Neural cell (in vitro differentiated cells): ENCODE data around the gene NKPD1. TPM values are rescaled to one million over a fixed set of nuclear protein-coding genes. Genes with fewer than 3 reads are reported as not detected.

ENCODE experiments used
- H2AFZ ChIP-seq: fragments of 200-600, 300-800 bp; sonication (generic), shearing (Covaris generic); 2 replicates; pipeline ENCODE4 v1.6.0; 2014; ENCODE audit warnings: low read depth, mild to moderate bottlenecking, antibody characterized with exemption, low read length, moderate library complexity
- H3F3A ChIP-seq: fragments of 200-600 bp; shearing (Covaris generic); 2 replicates; pipeline ENCODE4 v1.6.1; 2016; ENCODE audit warnings: mild to moderate bottlenecking, moderate library complexity, mixed read lengths, antibody characterized with exemption, low read length; ENCODE audit not compliant: insufficient read depth, poor library complexity, severe bottlenecking
- H3K27ac ChIP-seq: fragments of 200-600, 300-800 bp; sonication (generic), shearing (Covaris generic); 2 replicates; pipeline ENCODE4 v1.5.1; 2014; ENCODE audit warnings: mild to moderate bottlenecking, low read length, moderate library complexity
- H3K27me3 ChIP-seq: fragments of 300-800, 200-600 bp; sonication (generic), shearing (Covaris generic); 2 replicates; pipeline ENCODE4 v1.6.0; 2014; ENCODE audit warnings: mild to moderate bottlenecking, low read depth, low read length, moderate library complexity; ENCODE audit not compliant: insufficient read depth
- H3K36me3 ChIP-seq: fragments of 300-800, 200-600 bp; sonication (generic), shearing (Covaris generic); 2 replicates; pipeline ENCODE4 v1.5.1; 2014; ENCODE audit warnings: mild to moderate bottlenecking, antibody characterized with exemption, low read length, moderate library complexity; ENCODE audit not compliant: insufficient read depth
- H3K4me2 ChIP-seq: fragments of 300-800, 200-600 bp; sonication (generic), shearing (Covaris generic); 2 replicates; pipeline ENCODE4 v1.6.0; 2014; ENCODE audit warnings: mild to moderate bottlenecking, low read length
- H3K4me3 ChIP-seq: fragments of 300-800, 200-600 bp; sonication (generic), shearing (Covaris generic); 2 replicates; pipeline ENCODE4 v1.5.1; 2014; ENCODE audit warnings: mild to moderate bottlenecking, low read length, moderate library complexity
- H3K79me2 ChIP-seq: fragments of 200-600 bp; shearing (Covaris generic); replicated peaks from 2 replicates; pipeline ENCODE4 v1.6.0; 2014; ENCODE audit warnings: mild to moderate bottlenecking, low read length, moderate library complexity; ENCODE audit not compliant: insufficient read depth
- H3K9ac ChIP-seq: fragments of 300-800, 200-600 bp; sonication (generic), shearing (Covaris generic); 2 replicates; pipeline ENCODE4 v1.6.1; 2016; ENCODE audit warnings: mild to moderate bottlenecking, low read length, mixed read lengths
- H3K9me2 ChIP-seq: fragments of 200-600 bp; shearing (Covaris generic); 2 replicates; pipeline ENCODE4 v1.6.1; 2016; ENCODE audit warnings: mild to moderate bottlenecking, low read length, mixed read lengths; ENCODE audit not compliant: insufficient read depth
- H3K9me3 ChIP-seq: fragments of 200-600, 300-800 bp; sonication (generic), shearing (Covaris generic); 2 replicates; pipeline ENCODE4 v1.6.1; 2016; ENCODE audit warnings: mild to moderate bottlenecking, mixed run types, low read length, moderate library complexity, mixed read lengths
- H4K20me1 ChIP-seq: fragments of 200-600 bp; shearing (Covaris generic); 2 replicates; pipeline ENCODE4 v1.6.1; 2016; ENCODE audit warnings: mild to moderate bottlenecking, mixed run types; ENCODE audit not compliant: insufficient read depth
- EP300 ChIP-seq: fragments of 450-650 bp; conservative IDR thresholded peaks from 2 replicates; pipeline ENCODE4 v1.6.1; 2014; ENCODE audit warnings: antibody characterized with exemption, mild to moderate bottlenecking, moderate library complexity; ENCODE audit not compliant: poor library complexity, severe bottlenecking
- EZH2 ChIP-seq: fragments of 200-600, 300-800 bp; shearing (Covaris generic), sonication (generic); IDR thresholded peaks from 2 replicates; pipeline ENCODE4 v1.6.1; 2014; ENCODE audit warnings: antibody characterized with exemption, low read length, borderline replicate concordance, mild to moderate bottlenecking; ENCODE audit not compliant: insufficient read depth, poor library complexity, severe bottlenecking
- MXI1 ChIP-seq: fragments of 450-650 bp; conservative IDR thresholded peaks from 2 replicates; pipeline ENCODE4 v1.6.1; 2014; ENCODE audit warnings: antibody characterized with exemption, mild to moderate bottlenecking; ENCODE audit not compliant: poor library complexity, severe bottlenecking
- POLR2AphosphoS5 ChIP-seq: IDR thresholded peaks from 2 replicates; pipeline ENCODE4 v1.6.1; 2012
- RAD21 ChIP-seq: fragments of 450-650 bp; conservative IDR thresholded peaks from 2 replicates; pipeline ENCODE4 v1.6.1; 2014; ENCODE audit warnings: antibody characterized with exemption, mild to moderate bottlenecking, moderate library complexity
- SMC3 ChIP-seq: fragments of 450-650 bp; conservative IDR thresholded peaks from 2 replicates; pipeline ENCODE4 v1.6.1; 2014; ENCODE audit warnings: antibody characterized with exemption, mild to moderate bottlenecking, moderate library complexity; ENCODE audit not compliant: poor library complexity
- TAF1 ChIP-seq: IDR thresholded peaks from 2 replicates; pipeline ENCODE4 v1.6.1; 2012; ENCODE audit warnings: low read depth
- polyA plus RNA-seq: library from polyadenylated mRNA; depleted of rRNA; stranded (reverse); fragments of >200 nt; gene quantifications from 2 replicates; pipeline ENCODE4 v1.2.3, GENCODE V29; 2014
- TF ChIP-seq, protein P1 (sequence below): fragments of 450-650 bp; IDR thresholded peaks from 2 replicates; pipeline ENCODE4 v1.5.1; 2014; ENCODE audit warnings: antibody characterized with exemption, mild to moderate bottlenecking, moderate library complexity; ENCODE audit not compliant: poor library complexity, severe bottlenecking
- TF ChIP-seq, protein P2 (sequence below): IDR thresholded peaks from 2 replicates; pipeline ENCODE4 v1.6.1; 2012; ENCODE audit warnings: borderline replicate concordance

The NKPD1 gene
- polyA plus RNA-seq, 1 donor from 2014 or later: 2.8 TPM

DNA sequence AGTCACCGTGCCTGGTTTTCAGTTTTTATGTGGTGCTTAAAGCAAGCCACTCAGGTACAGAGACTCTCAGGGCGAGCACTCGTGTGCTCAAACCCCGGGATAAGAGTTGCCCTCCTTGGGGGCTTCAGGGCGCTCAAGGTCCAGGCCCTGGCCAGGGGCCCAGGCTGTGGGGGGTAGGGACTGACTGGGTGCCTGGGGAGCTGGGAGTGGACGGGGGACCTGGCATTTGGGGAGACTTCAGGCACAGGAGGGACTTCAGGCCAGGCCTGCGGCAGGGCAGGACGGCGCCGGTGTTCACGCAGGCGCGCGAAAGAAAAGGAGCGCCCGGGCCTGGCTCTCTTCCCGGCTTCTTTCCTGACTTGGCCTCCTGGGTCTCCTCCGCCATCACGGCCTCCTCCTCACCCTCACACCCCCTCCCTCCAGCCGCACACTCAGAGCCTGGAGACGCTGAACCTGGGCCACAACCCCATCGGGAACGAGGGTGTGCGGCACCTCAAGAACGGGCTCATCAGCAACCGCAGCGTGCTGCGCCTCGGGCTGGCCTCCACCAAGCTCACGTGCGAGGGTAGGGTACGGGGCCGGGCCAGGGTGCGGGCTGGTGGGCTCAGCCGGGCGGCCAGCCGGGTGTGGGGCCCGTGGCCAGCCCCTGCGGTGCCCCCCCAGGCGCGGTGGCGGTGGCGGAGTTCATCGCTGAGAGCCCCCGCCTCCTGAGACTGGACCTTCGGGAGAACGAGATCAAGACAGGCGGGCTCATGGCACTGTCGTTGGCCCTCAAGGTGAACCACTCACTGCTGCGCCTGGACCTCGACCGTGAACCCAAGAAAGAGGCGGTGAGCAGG, 16.1 kb downstream of the NKPD1 start:
- Histone ChIP-seq H3K9me2 (no peaks in the 10 kb centered on the region), H3K4me3 (no peak overlapping the region), H3K9me3 (no peaks in the 10 kb centered on the region), H4K20me1 (no peaks in the 10 kb centered on the region), H3K27me3 (no peaks in the 10 kb centered on the region), H3F3A (no peaks in the 10 kb centered on the region), H3K4me2 (no peak overlapping the region), H3K9ac (no peak overlapping the region), H2AFZ (no peak overlapping the region), H3K36me3 (no peaks in the 10 kb centered on the region), H3K27ac (no peak overlapping the region), H3K79me2 (no peaks in the 10 kb centered on the region)
- no peak for TF ChIP-seq SMC3
- TF ChIP-seq, protein P1, sequence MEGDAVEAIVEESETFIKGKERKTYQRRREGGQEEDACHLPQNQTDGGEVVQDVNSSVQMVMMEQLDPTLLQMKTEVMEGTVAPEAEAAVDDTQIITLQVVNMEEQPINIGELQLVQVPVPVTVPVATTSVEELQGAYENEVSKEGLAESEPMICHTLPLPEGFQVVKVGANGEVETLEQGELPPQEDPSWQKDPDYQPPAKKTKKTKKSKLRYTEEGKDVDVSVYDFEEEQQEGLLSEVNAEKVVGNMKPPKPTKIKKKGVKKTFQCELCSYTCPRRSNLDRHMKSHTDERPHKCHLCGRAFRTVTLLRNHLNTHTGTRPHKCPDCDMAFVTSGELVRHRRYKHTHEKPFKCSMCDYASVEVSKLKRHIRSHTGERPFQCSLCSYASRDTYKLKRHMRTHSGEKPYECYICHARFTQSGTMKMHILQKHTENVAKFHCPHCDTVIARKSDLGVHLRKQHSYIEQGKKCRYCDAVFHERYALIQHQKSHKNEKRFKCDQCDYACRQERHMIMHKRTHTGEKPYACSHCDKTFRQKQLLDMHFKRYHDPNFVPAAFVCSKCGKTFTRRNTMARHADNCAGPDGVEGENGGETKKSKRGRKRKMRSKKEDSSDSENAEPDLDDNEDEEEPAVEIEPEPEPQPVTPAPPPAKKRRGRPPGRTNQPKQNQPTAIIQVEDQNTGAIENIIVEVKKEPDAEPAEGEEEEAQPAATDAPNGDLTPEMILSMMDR: no peak
- TF ChIP-seq RAD21: no peak

DNA sequence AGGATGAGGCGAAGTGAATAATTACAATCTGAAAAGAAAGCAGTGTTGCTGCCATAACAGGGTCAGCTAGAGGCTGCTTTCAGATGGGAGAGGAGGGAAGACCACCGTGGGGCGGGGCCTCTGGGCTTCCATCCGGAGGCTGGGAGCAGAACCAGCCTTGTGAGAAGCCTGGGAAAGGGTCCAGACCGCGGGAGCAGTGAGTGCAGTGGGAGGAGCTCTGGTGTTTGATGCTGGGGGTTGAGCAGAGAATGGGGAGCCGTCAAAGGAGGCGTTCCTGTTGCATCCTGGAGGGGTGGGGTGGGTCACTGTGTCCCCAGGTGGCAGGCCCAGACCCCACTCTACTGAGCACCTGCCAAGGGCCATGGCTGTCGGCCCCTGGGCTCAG, 18.1 kb downstream of the NKPD1 start:
- no peaks in the 10 kb centered on the region for H3K9me2 ChIP-seq
- H3K27me3 ChIP-seq: no peaks in the 10 kb centered on the region
- H3K27ac ChIP-seq: no peak overlapping the region
- H3K79me2 ChIP-seq: no peaks in the 10 kb centered on the region
- no peak overlapping the region for H2AFZ ChIP-seq
- TF ChIP-seq RAD21 (no peak), MXI1 (no peak), SMC3 (no peak), TAF1 (no peak)
- no peaks in the 10 kb centered on the region for H3K9me3 ChIP-seq
- no peak overlapping the region for H3K4me2 ChIP-seq
- H4K20me1 ChIP-seq: no peaks in the 10 kb centered on the region
- no peaks in the 10 kb centered on the region for H3K36me3 ChIP-seq
- no peak overlapping the region for H3K4me3 ChIP-seq
- no peak overlapping the region for H3K9ac ChIP-seq
- no peaks in the 10 kb centered on the region for H3F3A ChIP-seq

DNA sequence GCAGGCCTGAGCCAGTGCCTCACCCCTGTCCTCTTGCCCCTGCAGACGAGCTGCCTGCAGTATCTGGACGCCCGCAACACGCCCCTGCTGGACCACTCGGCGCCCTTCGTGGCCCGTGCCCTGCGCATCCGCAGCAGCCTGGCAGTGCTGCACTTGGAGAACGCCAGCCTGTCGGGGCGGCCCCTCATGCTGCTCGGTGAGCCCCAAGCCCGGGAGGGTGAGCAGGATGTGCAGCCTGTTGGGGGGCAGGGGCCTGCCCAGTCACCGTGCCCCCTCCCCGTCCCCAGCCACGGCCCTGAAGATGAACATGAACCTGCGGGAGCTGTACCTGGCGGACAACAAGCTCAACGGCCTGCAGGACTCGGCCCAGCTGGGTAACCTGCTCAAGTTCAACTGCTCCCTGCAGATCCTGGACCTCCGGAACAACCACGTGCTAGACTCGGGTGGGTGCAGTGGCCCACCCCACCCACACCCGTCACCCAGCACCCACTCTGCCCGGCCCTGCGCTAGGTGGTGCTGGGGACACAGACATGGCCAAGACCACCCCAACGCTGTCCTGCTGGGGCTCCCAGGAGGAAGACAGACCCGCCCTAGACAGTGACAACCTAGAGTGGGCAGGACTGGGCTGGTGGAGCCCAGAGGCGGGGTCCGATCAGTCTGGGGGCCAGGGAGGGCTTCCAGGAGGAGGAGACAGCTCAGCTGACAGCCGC, 18.6 kb downstream of the NKPD1 start:
- Histone ChIP-seq H3K9ac (no peak overlapping the region), H3K4me2 (no peak overlapping the region), H3K27ac (no peak overlapping the region), H3K9me2 (no peaks in the 10 kb centered on the region), H4K20me1 (no peaks in the 10 kb centered on the region), H3K4me3 (no peak overlapping the region), H3F3A (no peaks in the 10 kb centered on the region), H3K27me3 (no peaks in the 10 kb centered on the region), H3K36me3 (no peaks in the 10 kb centered on the region), H3K9me3 (no peaks in the 10 kb centered on the region), H3K79me2 (no peaks in the 10 kb centered on the region), H2AFZ (no peak overlapping the region)
- TF ChIP-seq EP300: no peak
- no peak for TF ChIP-seq EZH2
- TF ChIP-seq, protein P1: no peak
- TF ChIP-seq, protein P2, sequence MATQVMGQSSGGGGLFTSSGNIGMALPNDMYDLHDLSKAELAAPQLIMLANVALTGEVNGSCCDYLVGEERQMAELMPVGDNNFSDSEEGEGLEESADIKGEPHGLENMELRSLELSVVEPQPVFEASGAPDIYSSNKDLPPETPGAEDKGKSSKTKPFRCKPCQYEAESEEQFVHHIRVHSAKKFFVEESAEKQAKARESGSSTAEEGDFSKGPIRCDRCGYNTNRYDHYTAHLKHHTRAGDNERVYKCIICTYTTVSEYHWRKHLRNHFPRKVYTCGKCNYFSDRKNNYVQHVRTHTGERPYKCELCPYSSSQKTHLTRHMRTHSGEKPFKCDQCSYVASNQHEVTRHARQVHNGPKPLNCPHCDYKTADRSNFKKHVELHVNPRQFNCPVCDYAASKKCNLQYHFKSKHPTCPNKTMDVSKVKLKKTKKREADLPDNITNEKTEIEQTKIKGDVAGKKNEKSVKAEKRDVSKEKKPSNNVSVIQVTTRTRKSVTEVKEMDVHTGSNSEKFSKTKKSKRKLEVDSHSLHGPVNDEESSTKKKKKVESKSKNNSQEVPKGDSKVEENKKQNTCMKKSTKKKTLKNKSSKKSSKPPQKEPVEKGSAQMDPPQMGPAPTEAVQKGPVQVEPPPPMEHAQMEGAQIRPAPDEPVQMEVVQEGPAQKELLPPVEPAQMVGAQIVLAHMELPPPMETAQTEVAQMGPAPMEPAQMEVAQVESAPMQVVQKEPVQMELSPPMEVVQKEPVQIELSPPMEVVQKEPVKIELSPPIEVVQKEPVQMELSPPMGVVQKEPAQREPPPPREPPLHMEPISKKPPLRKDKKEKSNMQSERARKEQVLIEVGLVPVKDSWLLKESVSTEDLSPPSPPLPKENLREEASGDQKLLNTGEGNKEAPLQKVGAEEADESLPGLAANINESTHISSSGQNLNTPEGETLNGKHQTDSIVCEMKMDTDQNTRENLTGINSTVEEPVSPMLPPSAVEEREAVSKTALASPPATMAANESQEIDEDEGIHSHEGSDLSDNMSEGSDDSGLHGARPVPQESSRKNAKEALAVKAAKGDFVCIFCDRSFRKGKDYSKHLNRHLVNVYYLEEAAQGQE: no peak
- TF ChIP-seq MXI1: no peak
- no peak for TF ChIP-seq POLR2AphosphoS5
- TF ChIP-seq SMC3: no peak
- TF ChIP-seq TAF1: no peak
- TF ChIP-seq RAD21: no peak
